ENCODE data around the gene RASGRF2.
"Not testable (repeated sequence)": the region's sequence is repeated elsewhere in the genome, so short reads cannot be mapped to it uniquely, and the experiment has no call there.

Gene RASGRF2

DNA sequence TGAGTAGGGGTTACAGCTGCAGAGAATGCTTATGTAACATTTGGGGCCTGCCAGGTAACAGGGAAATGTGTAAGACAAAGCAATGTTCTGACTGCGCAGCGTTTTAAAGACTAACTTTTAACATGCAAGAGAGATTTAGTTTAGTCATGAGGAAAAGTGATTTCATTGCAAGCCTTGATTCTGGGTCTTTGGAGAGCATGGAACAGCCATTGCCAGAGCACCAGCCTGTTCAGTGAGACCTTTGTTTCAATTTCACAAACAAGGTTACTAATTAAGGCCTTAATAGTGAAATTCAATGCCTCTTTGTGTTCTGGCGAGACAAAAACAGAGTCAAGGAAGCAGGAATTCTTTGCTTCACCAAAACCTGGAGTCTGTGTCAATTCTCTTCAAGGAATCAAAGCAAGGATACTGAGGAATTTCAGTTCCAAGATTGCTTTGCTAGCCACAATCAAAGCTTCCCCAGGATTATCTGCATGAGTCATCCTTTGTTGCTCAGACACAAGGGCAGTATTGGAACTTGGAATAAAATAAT is 287.3 kb downstream of the RASGRF2 start:
- DNase-seq, result no peak

DNA sequence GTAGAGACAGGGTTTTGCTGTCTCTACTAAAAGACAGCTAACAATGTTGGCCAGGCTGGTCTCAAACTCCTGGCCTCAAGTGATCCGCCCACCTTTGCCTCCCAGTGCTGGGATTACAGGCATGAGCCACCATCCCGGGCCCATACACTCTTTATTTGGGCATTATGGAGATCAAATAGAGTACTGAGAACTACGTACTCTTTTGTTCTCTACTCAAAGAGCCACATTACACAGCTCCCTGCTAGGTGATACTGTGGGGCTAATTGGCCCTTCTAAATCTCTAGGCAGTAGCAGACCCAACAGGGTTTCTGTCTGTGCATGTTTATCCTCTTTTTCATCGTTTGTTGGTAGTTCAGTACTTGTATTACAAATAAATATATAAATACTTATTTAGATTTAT is 289.1 kb downstream of the RASGRF2 start:
- no peak for DNase-seq

DNA sequence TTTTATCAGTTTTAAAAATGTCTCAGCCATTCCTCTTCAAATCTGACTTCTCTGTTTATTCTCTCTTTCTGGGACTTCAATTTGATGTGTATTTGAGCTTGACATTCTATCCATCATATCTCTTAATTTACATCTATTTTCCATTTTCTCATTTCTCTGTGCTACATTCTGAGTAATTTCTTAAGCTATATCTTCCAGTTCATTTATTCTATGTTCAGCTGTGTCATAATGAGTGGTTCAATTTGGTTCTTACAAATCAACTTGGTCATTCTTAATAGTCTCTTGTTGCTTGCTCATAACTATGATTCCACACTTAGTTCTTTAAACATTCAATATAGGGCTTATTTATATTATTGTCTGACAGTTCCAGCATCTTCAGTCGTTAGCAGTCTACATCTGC is 289.8 kb downstream of the RASGRF2 start:
- DNase-seq, result no peak

DNA sequence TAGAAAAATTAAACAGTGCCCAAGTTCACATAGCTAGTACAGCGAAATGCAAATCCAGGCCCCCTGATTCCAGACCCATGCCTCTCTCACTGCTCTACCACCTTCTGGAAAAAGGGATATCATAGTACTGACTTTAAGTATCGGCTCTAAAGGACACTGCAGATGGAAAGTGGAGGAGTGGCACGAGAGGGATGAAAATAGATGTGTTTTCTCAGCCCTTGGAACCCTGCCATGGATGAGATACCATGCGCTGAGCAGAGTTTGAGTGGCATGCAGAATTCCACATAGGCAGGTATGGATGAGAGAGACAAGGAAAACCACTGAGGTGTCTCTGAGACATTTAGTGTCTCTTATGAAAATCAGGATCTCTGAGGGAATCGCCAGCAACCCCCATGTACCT is 291.8 kb downstream of the RASGRF2 start:
- DNase-seq, result no peak

DNA sequence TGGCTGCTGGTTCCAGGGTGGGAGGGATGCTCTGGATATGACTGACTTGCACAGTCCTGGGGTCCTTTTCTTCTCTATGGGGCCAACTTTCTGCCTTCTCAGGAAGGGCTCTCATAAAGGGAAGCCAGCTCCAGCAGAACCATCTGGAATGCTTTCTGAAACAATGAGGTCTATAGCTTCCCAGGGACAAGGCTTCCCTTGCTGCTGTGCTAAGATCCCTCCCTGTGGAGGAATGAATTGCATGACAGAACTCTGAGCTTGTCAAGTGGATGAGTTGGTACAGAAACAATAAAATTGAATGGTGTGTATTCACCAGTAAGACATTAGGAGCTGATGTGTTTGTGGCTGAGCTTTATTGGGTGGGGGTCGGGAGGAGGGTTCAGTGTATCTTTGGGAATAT is 292.7 kb downstream of the RASGRF2 start:
- no peak for DNase-seq

DNA sequence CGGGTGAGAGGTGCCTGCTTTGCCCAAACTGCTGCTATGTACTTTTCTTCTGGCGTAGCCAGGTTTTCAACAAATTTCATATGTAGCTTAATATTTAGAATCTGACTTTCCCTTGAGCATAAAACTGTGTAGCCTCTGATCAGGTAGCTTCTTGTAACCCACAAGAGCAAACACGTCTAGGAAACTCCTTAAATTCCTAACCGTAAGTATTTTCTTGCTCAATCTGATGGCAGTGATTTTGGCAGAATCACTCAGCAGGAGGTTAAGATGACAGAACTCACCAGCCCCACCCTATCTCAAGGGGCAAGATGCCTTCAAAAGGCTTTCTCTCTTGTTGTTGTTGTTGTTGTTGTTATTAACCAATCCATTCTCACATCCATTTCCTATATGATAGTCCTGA is 293.7 kb downstream of the RASGRF2 start:
- DNase-seq, result no peak

DNA sequence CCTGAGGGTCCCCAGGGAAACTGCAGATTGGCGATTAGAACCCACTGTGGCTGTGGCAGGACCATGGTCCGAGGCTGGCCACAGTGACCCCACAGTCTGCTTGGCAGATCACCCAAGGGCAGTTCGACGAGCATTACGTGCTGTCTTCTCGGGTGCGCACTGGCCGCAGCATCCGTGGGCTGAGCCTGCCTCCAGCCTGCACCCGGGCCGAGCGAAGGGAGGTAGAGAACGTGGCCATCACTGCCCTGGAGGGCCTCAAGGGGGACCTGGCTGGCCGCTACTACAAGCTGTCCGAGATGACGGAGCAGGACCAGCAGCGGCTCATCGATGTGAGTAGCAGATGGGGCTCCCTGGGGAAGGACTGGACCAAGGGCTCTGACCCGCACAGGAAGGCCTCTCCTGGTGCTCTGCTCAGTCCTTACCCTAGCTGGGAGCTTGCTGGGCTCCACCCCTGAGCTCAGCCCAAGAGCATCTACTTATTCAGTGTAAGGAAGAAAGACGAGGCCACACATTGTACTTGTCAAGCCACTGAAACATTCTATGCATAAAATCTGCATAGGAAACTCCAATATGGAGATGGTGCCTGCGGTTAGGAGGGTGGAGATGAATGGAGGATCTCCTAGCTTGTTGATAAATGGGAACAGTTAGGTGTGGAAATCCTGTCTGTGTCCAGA is 294.9 kb downstream of the RASGRF2 start:
- no peak for DNase-seq

DNA sequence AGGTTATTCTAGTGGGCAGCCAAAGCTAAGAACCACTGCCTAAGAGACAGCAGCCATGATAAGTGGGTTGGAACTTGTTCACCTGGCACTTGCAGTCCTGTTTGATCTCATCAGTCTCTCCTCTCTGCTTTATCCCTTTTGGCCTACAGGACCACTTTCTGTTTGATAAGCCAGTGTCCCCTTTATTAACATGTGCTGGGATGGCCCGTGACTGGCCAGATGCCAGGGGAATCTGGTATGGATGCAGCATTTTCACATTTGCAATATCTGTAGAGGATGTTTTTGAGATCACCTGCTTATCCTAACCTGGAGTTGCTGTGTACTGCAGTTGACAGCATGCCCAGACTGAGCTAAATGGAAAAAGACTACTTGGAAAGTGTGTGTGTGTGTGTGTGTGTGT is 296.6 kb downstream of the RASGRF2 start:
- DNase-seq, result no peak

DNA sequence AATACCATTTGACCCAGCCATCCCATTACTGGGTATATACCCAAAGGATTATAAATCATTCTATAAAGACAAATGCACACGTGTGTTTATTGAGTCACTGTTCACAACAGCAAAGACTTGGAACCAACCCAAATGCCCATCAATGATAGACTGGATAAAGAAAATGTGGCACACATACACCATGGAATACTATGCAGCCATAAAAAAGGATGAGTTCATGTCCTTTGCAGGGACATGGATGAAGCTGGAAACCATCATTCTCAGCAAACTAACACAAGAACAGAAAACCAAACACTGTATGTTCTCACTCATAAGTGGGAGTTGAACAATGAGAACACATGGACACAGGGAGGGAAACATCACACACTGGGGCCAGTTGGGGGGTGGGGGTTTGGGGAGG is 302.6 kb downstream of the RASGRF2 start:
- DNase-seq, result not testable (repeated sequence)

DNA sequence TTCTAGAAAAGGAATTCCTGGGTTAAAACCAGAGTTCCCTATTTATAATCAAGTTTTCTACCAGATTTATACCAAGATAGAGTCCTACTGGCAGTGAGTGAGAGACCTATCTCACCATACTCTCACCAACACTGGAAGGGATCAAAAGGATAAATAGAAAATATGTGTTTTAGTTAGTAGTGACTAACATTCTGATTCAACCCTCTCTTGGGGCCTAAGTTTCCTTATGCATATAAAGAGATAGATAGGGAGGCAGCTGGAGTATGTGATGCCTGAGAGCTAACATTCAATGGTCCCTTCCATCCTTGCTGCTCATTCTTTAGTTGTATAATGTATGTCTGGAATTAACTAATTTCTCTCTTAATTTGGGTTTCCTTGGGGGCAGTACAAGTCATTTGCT is 304.9 kb downstream of the RASGRF2 start:
- DNase-seq, result no peak

DNA sequence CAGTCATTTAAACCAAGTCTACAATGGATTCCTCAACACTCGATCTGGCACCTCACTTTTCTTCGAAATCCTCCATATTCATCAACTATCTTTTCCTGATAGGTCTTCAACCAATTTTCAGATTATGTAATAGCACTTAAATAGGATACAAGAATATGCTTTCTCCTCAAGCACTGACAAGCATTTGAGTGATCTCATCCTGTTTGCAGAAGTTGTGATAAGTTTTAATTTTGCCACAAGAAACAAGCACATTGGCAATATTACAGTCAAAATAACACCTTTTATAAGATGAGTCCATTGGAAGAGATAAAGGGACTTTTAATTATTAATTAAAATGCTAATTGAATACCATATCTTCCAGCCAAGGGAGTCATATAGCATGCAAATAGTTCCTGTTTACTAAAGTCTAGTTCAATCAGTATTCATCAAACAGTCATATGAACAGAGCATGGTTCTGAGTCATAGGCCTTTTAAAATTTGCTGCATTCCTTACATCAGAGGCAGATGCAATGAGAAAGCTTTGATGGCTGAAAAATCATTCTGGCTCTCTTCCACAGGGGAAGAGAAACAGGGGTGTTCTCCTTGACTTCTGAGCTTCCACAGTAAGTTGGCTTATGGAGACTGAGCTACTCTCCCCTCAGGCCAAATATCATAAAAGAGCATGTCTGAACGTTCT is 308.5 kb downstream of the RASGRF2 start:
- DNase-seq, result no peak

DNA sequence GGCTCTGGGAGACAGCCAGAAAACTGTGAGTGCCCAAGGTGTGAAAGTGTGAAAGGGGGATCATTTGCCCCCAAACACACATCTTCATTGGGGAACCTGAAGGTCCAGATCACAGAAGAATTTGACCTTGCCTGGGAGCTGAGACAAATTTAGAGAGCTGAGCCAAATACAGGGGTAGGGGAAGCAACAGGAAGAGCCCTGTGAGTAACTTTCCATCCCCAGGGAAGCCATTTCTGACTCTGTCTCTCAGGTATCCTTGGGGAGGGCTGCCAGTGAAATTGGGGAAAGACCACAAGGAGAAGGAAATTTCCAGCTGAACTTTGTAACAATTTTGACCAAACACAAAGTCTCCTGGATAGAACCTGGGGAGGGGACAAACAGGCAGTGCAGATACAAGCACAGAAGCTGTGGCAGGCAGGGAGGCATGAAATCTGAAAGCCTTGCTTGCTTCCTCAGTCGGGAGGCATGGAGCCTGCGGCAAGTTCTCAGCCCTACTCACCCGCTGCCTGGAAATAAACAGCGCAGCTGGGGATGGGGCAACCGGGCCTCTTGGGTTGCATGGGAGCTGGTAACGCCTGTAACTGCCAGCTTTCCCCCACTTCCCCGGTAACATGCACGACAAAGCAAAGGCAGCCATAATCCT is 309.7 kb downstream of the RASGRF2 start:
- no peak for DNase-seq

DNA sequence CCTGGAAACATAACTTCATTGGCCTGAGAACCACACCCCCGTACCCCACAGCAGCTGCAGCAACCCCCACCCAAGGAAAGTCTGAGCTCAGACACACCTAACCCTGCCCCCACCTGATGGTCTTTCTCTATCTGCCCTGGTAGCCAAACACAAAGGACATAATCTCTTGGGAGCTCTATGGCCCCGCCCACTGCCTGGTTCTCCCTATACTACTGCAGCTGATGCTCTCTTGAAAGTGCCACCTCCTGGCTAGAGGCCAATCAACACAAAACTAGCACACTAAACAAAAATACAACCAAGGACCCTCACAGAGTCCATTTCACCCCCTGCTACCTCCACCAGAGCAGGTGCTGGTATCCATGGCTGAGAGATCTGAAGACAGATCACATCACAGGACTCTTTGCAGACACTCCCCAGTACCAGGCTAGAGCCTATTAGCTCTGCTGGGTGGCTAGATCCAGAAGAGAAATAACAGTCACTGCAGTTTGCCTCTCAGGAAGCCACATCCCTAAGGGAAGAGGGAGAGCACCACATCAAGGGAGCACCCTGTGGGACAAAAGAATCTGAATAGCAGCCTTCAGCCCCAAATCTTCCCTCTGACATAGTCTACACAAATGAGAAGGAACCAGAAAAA is 310.3 kb downstream of the RASGRF2 start:
- DNase-seq, result not testable (repeated sequence)

All from islet precursor cell (in vitro differentiated cells).